ENCODE data around the gene KLHDC7B. TPM values are rescaled to one million over a fixed set of nuclear protein-coding genes. Genes with fewer than 3 reads are reported as not detected.

Gene KLHDC7B
- total and polyA plus RNA-seq, 2 donors (not counting 3 experiments of a cell fraction or from before 2014, with no cell fraction given), result not detected

- Histone ChIP-seq H3K27me3 (ENCODE audit: control insufficient read depth in 2 of 2, insufficient read depth in 2 of 2, low read length in 2 of 2) (no peaks in the 10 kb centered on the region), H3K27ac (ENCODE audit: insufficient read depth, low read depth, low read length) (peak overlapping the region; percentile 72), H3K4me1 (ENCODE audit: control insufficient read depth, extremely low read depth, insufficient read depth, low read length) (peaks cover 14% of the 10 kb centered on the region), H3K9me1 (replicated peaks; ENCODE audit: control insufficient read depth, extremely low read depth, insufficient read depth, low read length) (no peaks in the 10 kb centered on the region), H2AFZ (ENCODE audit: low read depth, low read length) (no peak overlapping the region), H3K9me3 (replicated peaks; ENCODE audit: control insufficient read depth, insufficient read depth, low read length) (no peaks in the 10 kb centered on the region), H3K9ac (replicated peaks; ENCODE audit: extremely low read depth, insufficient read depth, low read length) (peak overlapping the region; percentile 68), H3K4me2 (ENCODE audit: insufficient read depth, low read length) (peak overlapping the region; percentile 99), H3K36me3 (ENCODE audit: control insufficient read depth in 2 of 2, extremely low read depth in 1 of 2, insufficient read depth in 2 of 2, low read length in 2 of 2) (peaks cover 6 to 10% of the 10 kb centered on the region in 2 experiments), H3K79me2 (ENCODE audit: control insufficient read depth, insufficient read depth, low read length) (peaks cover 39% of the 10 kb centered on the region), H4K20me1 (replicated peaks; ENCODE audit: control insufficient read depth, extremely low read depth, insufficient read depth, low read length) (no peaks in the 10 kb centered on the region), H3K4me3 (replicated peaks in 1 of 3; ENCODE audit: insufficient read depth in 1 of 3, low read depth in 1 of 3, low read length in 3 of 3) (peak overlapping the region; percentile 68 to 98 (median 79))
- intact Hi-C loops (cut with micrococcal nuclease) (loop anchor here (1.0 to 2.0 kb wide), 2 partner anchors 16 to 74 kb away; partner anchors contain the start of genes CHKB and SCO2), dilution Hi-C loops (cut with MboI; ENCODE audit: extremely low pct_ligation_motif_present, low sequenced_read_pairs) (no loop called here)
- POLR2A ChIA-PET, result no interaction called here
- TSS peak; percentile 46 for BruUV-seq (replicated peaks)
- DNase-seq (ENCODE audit: low read depth, low spot score) (no peak), FAIRE-seq (peak; percentile 61)
- TF ChIP-seq GATA2 (IDR thresholded peaks at IDR 0.05; ENCODE audit: insufficient read depth, insufficient read length, low read depth, low read length) (no peak), MYC (IDR thresholded peaks at IDR 0.05; ENCODE audit: low read depth, low read length) (no peak), FOS (IDR thresholded peaks at IDR 0.05; ENCODE audit: borderline replicate concordance, insufficient read depth, low read length) (no peak), JUN (IDR thresholded peaks at IDR 0.05; ENCODE audit: borderline replicate concordance, insufficient read depth, insufficient read length, low read depth) (no peak), POLR2A (IDR thresholded peaks at IDR 0.05; ENCODE audit: low read depth, low read length) (no peak)
- CTCF ChIA-PET, result interaction anchor here (1.7 to 3.0 kb wide), 3 partner anchors 12 to 54 kb away, joined by 3 to 34 read pairs (median 26); partner anchors contain the start of genes SCO2 and SYCE3
These were observed 36.8 kb upstream of the KLHDC7B start for GRCh38 chr22:50508897-50509296.

- no TSS peak for BruUV-seq (replicated peaks)
- dilution Hi-C loops (cut with MboI; ENCODE audit: extremely low pct_ligation_motif_present, low sequenced_read_pairs) (no loop called here), intact Hi-C loops (cut with micrococcal nuclease) (no loop called here)
- TF ChIP-seq POLR2AphosphoS5 (IDR thresholded peaks at IDR 0.05; ENCODE audit: insufficient read depth, low read depth, low read length), result no peak
- no peak for TF ChIP-seq FOS (IDR thresholded peaks at IDR 0.05; ENCODE audit: borderline replicate concordance, insufficient read depth, low read length)
- TF ChIP-seq POLR2A (IDR thresholded peaks at IDR 0.05; ENCODE audit: low read depth, low read length), result no peak
- TF ChIP-seq MYC (IDR thresholded peaks at IDR 0.05; ENCODE audit: low read depth, low read length), result no peak
- TF ChIP-seq EZH2 (IDR thresholded peaks at IDR 0.05; ENCODE audit: borderline replicate concordance, low read depth, low read length, severe bottlenecking), result no peak
- no peak for TF ChIP-seq MAX (IDR thresholded peaks at IDR 0.05; ENCODE audit: insufficient read depth, insufficient read length)
- TF ChIP-seq GATA2 (IDR thresholded peaks at IDR 0.05; ENCODE audit: insufficient read depth, insufficient read length, low read depth, low read length), result no peak
- TF ChIP-seq JUN (IDR thresholded peaks at IDR 0.05; ENCODE audit: borderline replicate concordance, insufficient read depth, insufficient read length, low read depth), result no peak
- ChIA-PET CTCF (no interaction called here), POLR2A (no interaction called here)
- Histone ChIP-seq H2AFZ (ENCODE audit: low read depth, low read length) (no peak overlapping the region), H4K20me1 (replicated peaks; ENCODE audit: control insufficient read depth, extremely low read depth, insufficient read depth, low read length) (no peaks in the 10 kb centered on the region), H3K4me2 (ENCODE audit: insufficient read depth, low read length) (no peak overlapping the region), H3K27me3 (ENCODE audit: control insufficient read depth in 2 of 2, insufficient read depth in 2 of 2, low read length in 2 of 2) (no peaks in the 10 kb centered on the region), H3K9me3 (replicated peaks; ENCODE audit: control insufficient read depth, insufficient read depth, low read length) (no peaks in the 10 kb centered on the region), H3K9me1 (replicated peaks; ENCODE audit: control insufficient read depth, extremely low read depth, insufficient read depth, low read length) (no peaks in the 10 kb centered on the region), H3K9ac (replicated peaks; ENCODE audit: extremely low read depth, insufficient read depth, low read length) (no peak overlapping the region), H3K4me3 (replicated peaks in 1 of 3; ENCODE audit: insufficient read depth in 1 of 3, low read depth in 1 of 3, low read length in 3 of 3) (no peak overlapping the region), H3K27ac (ENCODE audit: insufficient read depth, low read depth, low read length) (no peak overlapping the region), H3K79me2 (ENCODE audit: control insufficient read depth, insufficient read depth, low read length) (peaks cover 32% of the 10 kb centered on the region), H3K36me3 (ENCODE audit: control insufficient read depth in 2 of 2, extremely low read depth in 1 of 2, insufficient read depth in 2 of 2, low read length in 2 of 2) (peaks cover 0 to 4% of the 10 kb centered on the region in 2 experiments), H3K4me1 (ENCODE audit: control insufficient read depth, extremely low read depth, insufficient read depth, low read length) (peaks cover 11% of the 10 kb centered on the region)
- DNase-seq (ENCODE audit: low read depth, low spot score), result no peak
- FAIRE-seq, result no peak
These were observed 32.5 kb upstream of the KLHDC7B start for GRCh38 chr22:50513175-50513574.

Measured in endothelial cell of umbilical vein (primary cell).